Measurements from ENCODE around the gene PLXNA4.

DNA sequence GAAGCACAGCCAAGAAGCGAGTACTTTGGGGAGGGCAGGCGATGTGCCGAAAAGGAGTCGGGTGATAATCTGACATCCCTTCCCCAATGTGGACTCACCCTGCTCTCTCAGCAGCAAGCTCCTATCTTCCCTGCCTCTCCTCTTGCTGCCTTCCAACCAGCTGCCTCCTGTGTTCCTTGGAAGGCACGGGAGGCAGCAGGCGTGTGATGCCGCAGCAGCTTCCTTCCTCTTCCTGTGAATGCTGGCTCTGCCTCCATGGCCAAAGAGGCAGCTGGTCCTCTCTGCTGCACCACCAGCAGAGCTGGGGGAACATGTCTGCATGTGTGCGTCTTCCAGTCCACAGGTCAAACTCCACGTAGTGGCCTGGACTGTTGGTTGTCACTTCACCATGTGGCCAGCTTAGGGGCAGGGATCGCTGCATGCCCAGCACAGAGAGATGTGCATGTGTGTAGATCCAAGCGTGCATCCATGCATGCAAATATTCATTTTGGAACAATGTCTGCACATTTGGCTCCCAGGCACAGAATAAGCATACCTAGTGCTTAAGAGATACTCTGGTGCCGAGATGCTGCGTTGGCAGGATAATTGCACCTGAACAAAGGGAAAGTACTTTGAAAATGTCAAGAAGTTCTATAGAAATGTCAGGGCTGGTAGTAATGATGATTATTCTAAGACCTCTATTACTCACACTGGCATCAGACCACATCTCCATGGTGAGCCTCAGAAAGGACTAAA, 499.8 kb downstream of the PLXNA4 start:
- TF ChIP-seq CTCF (tag by site-specific recombination; IDR thresholded peaks at IDR 0.05) (no peak), ZNF121 (tag by site-specific recombination; IDR thresholded peaks at IDR 0.05) (no peak), ZNF302 (tag by site-specific recombination; IDR thresholded peaks at IDR 0.05; ENCODE audit: low read depth) (no peak), ZBTB7A (tag by site-specific recombination; IDR thresholded peaks at IDR 0.05; ENCODE audit: low read depth) (no peak), KLF16 (tag by site-specific recombination; IDR thresholded peaks at IDR 0.05) (no peak), REST (tag by site-specific recombination; IDR thresholded peaks at IDR 0.05) (no peak), ZFP69B (tag by site-specific recombination; IDR thresholded peaks at IDR 0.05) (no peak), ZNF677 (tag by site-specific recombination; IDR thresholded peaks at IDR 0.05) (no peak), PRDM10 (tag by site-specific recombination; IDR thresholded peaks at IDR 0.05) (no peak), ZNF626 (tag by site-specific recombination; IDR thresholded peaks at IDR 0.05) (no peak), ZNF785 (tag by site-specific recombination; IDR thresholded peaks at IDR 0.05) (no peak)
- TF ChIP-seq, protein P1, sequence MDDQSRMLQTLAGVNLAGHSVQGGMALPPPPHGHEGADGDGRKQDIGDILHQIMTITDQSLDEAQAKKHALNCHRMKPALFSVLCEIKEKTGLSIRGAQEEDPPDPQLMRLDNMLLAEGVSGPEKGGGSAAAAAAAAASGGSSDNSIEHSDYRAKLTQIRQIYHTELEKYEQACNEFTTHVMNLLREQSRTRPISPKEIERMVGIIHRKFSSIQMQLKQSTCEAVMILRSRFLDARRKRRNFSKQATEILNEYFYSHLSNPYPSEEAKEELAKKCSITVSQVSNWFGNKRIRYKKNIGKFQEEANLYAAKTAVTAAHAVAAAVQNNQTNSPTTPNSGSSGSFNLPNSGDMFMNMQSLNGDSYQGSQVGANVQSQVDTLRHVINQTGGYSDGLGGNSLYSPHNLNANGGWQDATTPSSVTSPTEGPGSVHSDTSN (CRISPR knock-in tag; IDR thresholded peaks at IDR 0.05) = no peak

Measured in HEK293 (cell line).